Right forelimb (tissue), 1 donor: ENCODE results near the gene REG4.
"Not testable (repeated sequence)": the region's sequence is repeated elsewhere in the genome, so short reads cannot be mapped to it uniquely, and the experiment has no call there.

Experiments
- DNase-seq: peaks from one replicate; pipeline ENCODE4 v3.0.0-alpha.2; 2018

REG4 gene

GRCh38 chr1:119811387-119811786 is at the start of gene REG4:
REG4 (minus strand) TSS chr1:119811460; CDS start chr1:119808769, 2,691 bp downstream.
- DNase-seq: no peak

GRCh38 chr1:119859647-119860046 is 48.4 kb upstream of the REG4 start:
- DNase-seq: no peak

- not testable (repeated sequence) for DNase-seq
Observed at GRCh38 chr1:119858556-119859214, 47.4 kb upstream of the REG4 start.

GRCh38 chr1:119858126-119858525 is 46.9 kb upstream of the REG4 start:
- no peak for DNase-seq

GRCh38 chr1:119853155-119853554 is 41.9 kb upstream of the REG4 start:
- DNase-seq: no peak

- DNase-seq: not testable (repeated sequence)
Observed at GRCh38 chr1:119844206-119844605, 32.9 kb upstream of the REG4 start.

GRCh38 chr1:119841306-119841705 is 30.0 kb upstream of the REG4 start:
- DNase-seq: no peak

- DNase-seq: no peak
Observed at GRCh38 chr1:119840745-119841144, 29.5 kb upstream of the REG4 start.

GRCh38 chr1:119838236-119838635 is 27.0 kb upstream of the REG4 start:
- DNase-seq: no peak

- no peak for DNase-seq
Observed at GRCh38 chr1:119834990-119835389, 23.7 kb upstream of the REG4 start.

GRCh38 chr1:119831027-119831426 is 19.8 kb upstream of the REG4 start:
- no peak for DNase-seq

GRCh38 chr1:119829625-119830024 is 18.4 kb upstream of the REG4 start:
- no peak for DNase-seq

- not testable (repeated sequence) for DNase-seq
Observed at GRCh38 chr1:119829006-119829405, 17.7 kb upstream of the REG4 start.

GRCh38 chr1:119828266-119828665 is 17.0 kb upstream of the REG4 start:
- DNase-seq: no peak

GRCh38 chr1:119827010-119827409 is 15.8 kb upstream of the REG4 start:
- DNase-seq: no peak

- DNase-seq: no peak
Observed at GRCh38 chr1:119822406-119822805, 11.1 kb upstream of the REG4 start.

- no peak for DNase-seq
Observed at GRCh38 chr1:119818181-119818580, 6.9 kb upstream of the REG4 start.

- DNase-seq: no peak
Observed at GRCh38 chr1:119816407-119816806, 5.1 kb upstream of the REG4 start.

GRCh38 chr1:119815928-119816327 is 4.7 kb upstream of the REG4 start:
- DNase-seq: no peak

- no peak for DNase-seq
Observed at GRCh38 chr1:119815361-119815760, 4.1 kb upstream of the REG4 start.

- DNase-seq: no peak
Observed at GRCh38 chr1:119814288-119814687, 3.0 kb upstream of the REG4 start.

GRCh38 chr1:119811985-119812557 is 811 bp upstream of the REG4 start:
- DNase-seq: no peak

- peak; percentile 79 for DNase-seq
Observed at GRCh38 chr1:119808972-119809550, 2.2 kb downstream of the REG4 start.

GRCh38 chr1:119808491-119808890 is 2.8 kb downstream of the REG4 start:
- DNase-seq: no peak

GRCh38 chr1:119806489-119806888 is 4.8 kb downstream of the REG4 start:
- no peak for DNase-seq
